Activated naive CD8-positive, alpha-beta T cell treated with anti-CD3 and anti-CD28 coated beads, Interleukin-2, amount 50 U/mL, for 24 hours (primary cell): ENCODE measurements around the gene KLF11.

ENCODE experiments used
- ATAC-seq: fragments of 150-1000 bp; cut with Tn5 transposase; one replicate; pipeline ENCODE4 v1.10.0; 2021
- DNase-seq: peaks from one replicate; pipeline ENCODE4 v3.0.0; 2021
- H3K27ac Mint-ChIP-seq: one replicate; pipeline ENCODE4 v1.8.0; 2021; ENCODE audit warnings: mild to moderate bottlenecking, mixed read lengths
- H3K27me3 Mint-ChIP-seq: one replicate; pipeline ENCODE4 v1.8.0; 2021; ENCODE audit warnings: mixed read lengths
- H3K36me3 Mint-ChIP-seq: one replicate; pipeline ENCODE4 v1.8.0; 2021; ENCODE audit warnings: low read depth, mixed read lengths
- H3K4me1 Mint-ChIP-seq: one replicate; pipeline ENCODE4 v1.8.0; 2021; ENCODE audit warnings: mixed read lengths
- H3K4me3 Mint-ChIP-seq: one replicate; pipeline ENCODE4 v1.8.0; 2021; ENCODE audit warnings: mild to moderate bottlenecking, moderate library complexity, mixed read lengths
- H3K9me3 Mint-ChIP-seq: one replicate; pipeline ENCODE4 v1.8.0; 2021; ENCODE audit warnings: mixed read lengths

The KLF11 gene

DNA sequence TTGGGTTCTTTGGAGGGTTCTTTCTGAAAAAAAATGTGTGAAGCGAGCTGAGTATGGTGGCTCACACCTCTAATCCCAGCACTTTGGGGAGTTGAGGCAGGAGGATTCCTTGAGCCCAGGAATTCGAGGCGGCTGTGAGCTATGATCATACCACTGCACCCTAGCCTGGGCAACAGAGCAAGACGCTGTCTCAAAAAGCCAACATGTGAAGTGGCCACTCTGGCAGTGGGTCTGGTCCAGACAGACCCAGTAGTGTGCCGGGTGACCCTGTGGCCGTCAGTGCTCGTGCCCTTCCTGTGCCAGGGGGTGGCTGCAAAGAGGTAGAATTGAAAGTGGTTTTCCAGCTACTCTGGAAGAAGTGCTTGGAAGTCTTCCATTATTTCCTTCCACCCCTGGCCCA is 11.6 kb downstream of the KLF11 start:
- H3K4me3 Mint-ChIP-seq = no peak overlapping the region
- no peak overlapping the region for H3K27ac Mint-ChIP-seq
- H3K4me1 Mint-ChIP-seq = peaks cover 6% of the 10 kb centered on the region
- H3K36me3 Mint-ChIP-seq = peaks cover 4% of the 10 kb centered on the region
- no peaks in the 10 kb centered on the region for H3K9me3 Mint-ChIP-seq
- ATAC-seq (no peak), DNase-seq (no peak)
- H3K27me3 Mint-ChIP-seq = peaks cover 4% of the 10 kb centered on the region

DNA sequence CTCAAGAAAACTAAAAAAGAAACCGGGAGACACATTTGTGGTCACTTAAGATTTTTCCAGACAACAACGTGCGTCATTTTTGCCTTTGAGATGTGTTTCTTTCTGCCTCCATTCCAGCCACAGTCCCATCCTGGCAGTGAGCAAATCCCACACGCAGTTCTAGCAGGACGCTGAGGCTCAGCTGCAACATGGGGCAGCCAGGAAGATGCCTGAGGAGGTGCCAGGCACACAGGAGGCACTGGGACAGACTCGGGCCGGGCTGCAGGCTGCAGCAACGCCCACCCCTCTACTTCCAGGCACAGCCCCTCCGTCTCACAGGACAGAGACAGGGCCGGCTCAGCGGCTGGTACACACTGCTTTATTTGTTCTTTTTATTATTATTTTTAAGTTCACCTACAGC is 13.1 kb downstream of the KLF11 start:
- Mint-ChIP-seq H3K9me3 (no peaks in the 10 kb centered on the region), H3K27ac (no peak overlapping the region), H3K4me3 (no peak overlapping the region), H3K27me3 (peaks cover 4% of the 10 kb centered on the region), H3K4me1 (peaks cover 6% of the 10 kb centered on the region), H3K36me3 (peaks cover 4% of the 10 kb centered on the region)
- DNase-seq (no peak), ATAC-seq (no peak)

DNA sequence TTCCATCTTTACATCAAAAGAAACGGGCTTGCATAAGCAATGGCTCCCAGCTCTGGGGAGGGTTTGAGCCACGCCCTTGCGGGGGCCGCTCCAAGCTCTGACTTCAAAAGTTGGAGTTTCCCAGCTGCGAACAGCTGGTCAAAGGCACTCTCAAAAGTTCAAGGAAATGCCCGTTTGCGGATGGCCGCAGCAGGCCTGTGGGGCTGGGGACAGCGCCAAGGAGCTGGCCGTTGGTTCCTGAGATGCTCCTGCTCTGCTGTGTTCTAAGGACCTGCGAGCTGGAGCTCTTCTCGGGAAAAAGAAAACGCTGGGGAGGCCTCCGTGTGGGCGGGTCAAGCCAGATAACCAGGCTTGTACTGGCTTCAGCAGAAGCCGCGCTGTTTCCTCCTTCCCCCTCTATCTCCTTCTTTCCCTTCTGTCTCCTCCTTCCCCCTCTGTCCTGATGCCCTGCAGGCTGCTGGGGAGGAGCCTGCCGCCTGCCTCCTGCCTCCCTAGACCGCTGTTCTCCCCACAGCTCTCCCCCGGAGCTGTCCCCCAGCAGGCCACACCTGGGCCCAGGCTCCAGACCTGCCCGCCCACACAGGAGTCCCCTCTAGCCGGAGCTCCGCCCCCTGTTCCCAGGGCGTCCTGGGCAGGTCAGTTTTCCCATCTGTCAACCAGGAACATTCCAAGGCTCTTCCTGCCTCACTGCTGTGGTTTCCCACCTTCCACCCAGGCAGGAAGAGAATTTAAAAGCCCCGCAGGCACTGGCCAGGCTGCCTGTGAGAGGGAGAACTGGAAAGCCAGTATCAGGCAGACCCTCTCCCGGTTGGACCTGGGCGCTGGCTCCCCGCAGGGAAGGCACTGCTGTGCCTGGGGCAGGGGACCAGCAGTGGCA is 14.1 kb downstream of the KLF11 start:
- peaks cover 1% of the 10 kb centered on the region for H3K36me3 Mint-ChIP-seq
- no peak for DNase-seq

DNA sequence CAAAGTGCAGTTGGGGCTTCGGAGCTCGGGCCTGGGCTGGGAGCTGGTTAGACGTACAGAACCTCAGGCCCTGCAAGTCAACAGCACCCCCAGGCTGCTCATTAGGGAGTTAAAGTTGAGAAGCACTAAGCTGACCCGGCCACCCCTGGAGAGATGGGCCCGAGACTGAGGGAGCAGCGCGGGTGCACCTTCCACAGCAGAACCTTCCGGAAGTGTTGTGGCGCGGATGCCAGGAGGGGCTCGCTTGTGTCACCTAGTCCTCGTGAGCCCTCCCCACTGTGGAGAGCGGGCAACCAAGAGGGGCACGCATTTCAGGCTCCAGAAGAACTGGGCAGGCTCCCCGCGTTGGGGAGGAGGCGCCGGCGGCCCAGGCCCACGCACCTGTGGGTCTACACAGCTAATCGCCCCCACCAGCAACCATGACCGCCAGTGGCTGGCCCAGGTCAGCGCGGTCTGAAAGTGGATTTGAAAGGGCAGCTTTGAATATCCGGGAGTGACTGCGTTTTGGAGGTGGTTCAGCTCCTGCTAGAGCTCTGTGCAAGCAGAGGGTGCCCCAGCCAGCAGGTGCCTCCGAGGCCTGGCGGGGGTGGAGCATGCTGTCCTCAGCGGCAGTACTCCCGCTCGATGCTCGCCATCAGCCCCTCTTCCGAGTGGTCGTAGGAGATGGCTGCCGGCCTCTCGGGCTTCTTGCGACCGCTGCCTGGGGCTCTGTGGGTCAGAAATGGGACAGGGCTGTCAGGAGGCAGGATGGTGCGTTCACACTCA is 15.1 kb downstream of the KLF11 start:
- H3K27ac Mint-ChIP-seq = no peak overlapping the region

More for the DNA sequence above, 14.1 kb downstream of the KLF11 start:
- H3K27ac Mint-ChIP-seq = no peak overlapping the region
- no peaks in the 10 kb centered on the region for H3K9me3 Mint-ChIP-seq
- peaks cover 4% of the 10 kb centered on the region for H3K27me3 Mint-ChIP-seq
- H3K4me1 Mint-ChIP-seq = peaks cover 6% of the 10 kb centered on the region
- peak; percentile 49 for ATAC-seq
- no peak overlapping the region for H3K4me3 Mint-ChIP-seq

DNA sequence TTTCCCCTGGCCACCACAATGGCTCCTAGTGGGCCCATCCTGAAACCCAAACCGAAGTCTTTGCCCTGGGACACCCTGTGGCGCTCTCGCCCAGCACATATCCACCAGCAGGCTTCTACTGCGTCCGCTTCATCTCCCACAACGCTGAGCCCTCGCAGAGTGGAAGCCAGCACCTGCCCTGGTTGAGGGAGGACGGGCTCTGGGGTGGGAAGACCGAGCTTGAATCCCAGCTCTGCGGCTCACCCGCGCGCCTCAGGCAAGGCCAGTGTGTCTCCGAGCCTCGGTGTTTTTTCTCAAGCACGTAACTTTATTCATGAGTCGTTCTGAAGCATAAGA is 15.6 kb downstream of the KLF11 start:
- H3K36me3 Mint-ChIP-seq = no peaks in the 10 kb centered on the region
- no peak overlapping the region for H3K4me3 Mint-ChIP-seq
- H3K27me3 Mint-ChIP-seq = peaks cover 4% of the 10 kb centered on the region
- no peak for DNase-seq
- peaks cover 6% of the 10 kb centered on the region for H3K4me1 Mint-ChIP-seq
- H3K27ac Mint-ChIP-seq = no peak overlapping the region
- ATAC-seq = no peak
- H3K9me3 Mint-ChIP-seq = no peaks in the 10 kb centered on the region

More for the DNA sequence above, 15.1 kb downstream of the KLF11 start:
- Mint-ChIP-seq H3K36me3 (no peaks in the 10 kb centered on the region), H3K9me3 (no peaks in the 10 kb centered on the region), H3K4me3 (no peak overlapping the region), H3K27me3 (peaks cover 4% of the 10 kb centered on the region), H3K4me1 (peaks cover 6% of the 10 kb centered on the region)
- ATAC-seq = no peak
- no peak for DNase-seq

DNA sequence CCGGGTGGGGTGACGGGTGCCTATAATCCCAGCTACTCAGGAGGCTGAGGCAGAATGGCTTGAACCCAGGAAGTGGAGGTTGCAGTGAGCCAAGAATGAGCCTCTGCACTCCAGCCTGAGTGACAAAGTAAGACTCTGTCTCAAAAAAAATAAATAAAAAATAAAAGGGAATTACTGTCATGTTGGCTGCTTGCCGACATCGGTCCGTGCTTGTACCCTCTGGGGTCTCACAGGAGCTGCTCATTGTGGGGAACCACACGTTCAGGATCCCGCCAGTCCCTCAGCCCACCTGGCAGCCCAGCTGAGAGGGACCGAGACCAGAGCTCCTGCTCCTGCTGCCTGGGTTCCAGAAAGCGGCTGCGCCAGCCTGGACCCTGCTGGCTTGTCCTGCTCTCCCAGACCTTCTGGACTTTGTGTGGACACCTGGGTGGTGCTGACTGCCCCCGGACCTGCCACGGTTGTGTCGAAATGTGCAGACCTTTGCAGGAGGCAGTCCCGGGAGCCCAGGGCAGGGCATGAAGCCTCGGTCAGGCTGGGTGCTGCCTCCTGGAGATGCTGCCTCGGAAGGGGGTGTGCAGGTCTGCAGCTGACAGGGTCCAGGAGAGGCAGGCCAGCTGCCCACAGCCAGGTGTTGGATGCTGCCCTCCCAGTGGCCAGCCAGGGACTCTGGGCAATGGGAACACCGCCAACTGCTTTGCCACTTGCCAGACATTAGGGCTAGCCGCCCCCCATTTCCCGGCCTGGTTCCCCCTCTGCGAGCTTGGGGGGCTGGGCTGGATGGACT is 16.4 kb downstream of the KLF11 start:
- H3K4me3 Mint-ChIP-seq = no peak overlapping the region
- no peaks in the 10 kb centered on the region for H3K9me3 Mint-ChIP-seq
- H3K36me3 Mint-ChIP-seq = no peaks in the 10 kb centered on the region
- H3K27me3 Mint-ChIP-seq = peaks cover 4% of the 10 kb centered on the region
- H3K4me1 Mint-ChIP-seq = peaks cover 6% of the 10 kb centered on the region
- no peak for ATAC-seq
- no peak for DNase-seq
- H3K27ac Mint-ChIP-seq = no peak overlapping the region

DNA sequence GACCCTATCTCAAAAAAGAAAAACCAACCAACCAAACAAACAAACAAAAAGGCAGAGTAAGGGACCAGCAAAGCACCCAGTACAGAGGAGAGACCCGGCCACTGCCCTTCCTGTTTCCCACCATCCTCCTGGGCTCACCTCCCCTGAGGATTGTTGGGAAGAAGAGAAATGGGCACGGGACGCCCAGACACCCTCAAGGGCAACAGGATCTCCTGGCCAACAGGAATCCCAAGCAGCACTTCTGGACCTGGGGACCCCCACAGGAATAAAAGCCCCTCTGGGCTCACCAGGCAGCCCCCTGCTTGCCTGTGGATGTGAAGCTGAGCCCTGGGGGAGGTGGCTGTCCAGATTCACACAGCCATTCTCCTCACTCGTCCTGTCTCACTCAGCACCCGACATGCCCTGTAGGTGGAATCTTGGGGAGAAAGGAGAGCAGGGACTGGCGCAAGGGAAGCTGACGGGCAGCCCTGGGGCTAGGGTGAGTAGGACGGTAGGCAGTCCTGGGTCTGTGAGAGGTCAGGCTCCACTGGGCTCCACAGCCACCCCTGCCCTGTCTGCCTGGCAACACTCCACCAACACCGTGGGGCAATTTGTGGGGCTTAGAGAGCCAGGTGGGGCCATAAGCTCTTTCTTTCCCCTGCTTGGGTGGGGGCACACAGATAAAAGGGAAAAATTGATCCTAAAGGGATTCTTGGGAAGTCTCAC is 18.0 kb downstream of the KLF11 start:
- DNase-seq = no peak
- H3K4me1 Mint-ChIP-seq = peaks cover 6% of the 10 kb centered on the region
- no peaks in the 10 kb centered on the region for H3K9me3 Mint-ChIP-seq
- ATAC-seq = no peak
- H3K27me3 Mint-ChIP-seq = peaks cover 1% of the 10 kb centered on the region
- no peak overlapping the region for H3K27ac Mint-ChIP-seq
- H3K36me3 Mint-ChIP-seq = no peaks in the 10 kb centered on the region
- H3K4me3 Mint-ChIP-seq = no peak overlapping the region

DNA sequence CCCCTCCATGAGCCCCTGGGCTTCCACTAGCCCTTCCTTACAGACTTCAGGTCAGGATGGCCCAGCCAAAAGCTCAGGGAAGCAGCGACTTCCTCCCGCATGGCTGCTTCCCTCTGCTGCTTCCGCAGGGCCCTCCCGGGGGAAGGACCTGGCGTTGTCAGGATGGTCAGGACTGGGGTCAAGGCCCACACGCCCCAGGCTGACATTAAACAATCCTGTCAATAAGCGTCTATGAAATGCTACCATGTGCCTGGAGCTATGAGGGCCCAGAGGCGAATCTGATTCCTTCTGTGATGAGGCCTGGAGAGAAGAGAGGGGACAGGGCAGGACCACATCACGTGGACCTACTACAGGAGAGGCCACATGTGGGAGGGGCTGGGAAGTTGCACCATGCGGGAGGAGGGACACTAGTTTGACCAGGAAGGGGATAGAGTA is 19.6 kb downstream of the KLF11 start:
- H3K9me3 Mint-ChIP-seq = peaks cover 5% of the 10 kb centered on the region
- DNase-seq (no peak), ATAC-seq (no peak)
- H3K36me3 Mint-ChIP-seq = no peaks in the 10 kb centered on the region
- H3K27me3 Mint-ChIP-seq = no peaks in the 10 kb centered on the region
- H3K4me3 Mint-ChIP-seq = no peak overlapping the region
- H3K27ac Mint-ChIP-seq = no peak overlapping the region
- H3K4me1 Mint-ChIP-seq = no peaks in the 10 kb centered on the region

DNA sequence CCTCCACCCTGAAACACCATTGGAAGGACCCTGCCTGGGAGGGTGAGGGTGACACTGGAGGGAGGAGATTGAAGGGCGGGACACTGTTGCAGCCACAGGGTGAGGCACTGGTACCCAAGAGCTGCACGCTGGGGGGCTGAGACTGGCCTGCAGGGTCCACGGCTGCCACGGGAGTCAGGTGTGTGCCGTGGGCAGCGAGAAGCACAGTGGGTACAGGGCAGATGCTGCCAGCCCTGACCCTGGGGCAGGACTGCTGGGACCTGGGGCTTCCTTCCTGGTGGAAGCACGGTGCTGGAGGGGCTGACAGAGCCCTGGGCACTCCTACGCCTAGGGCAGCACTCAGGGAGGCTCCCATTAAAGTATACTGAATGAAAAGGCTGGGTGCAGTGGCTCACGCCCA is 20.2 kb downstream of the KLF11 start:
- DNase-seq = no peak
- no peaks in the 10 kb centered on the region for H3K4me1 Mint-ChIP-seq
- H3K9me3 Mint-ChIP-seq = peaks cover 7% of the 10 kb centered on the region
- no peak overlapping the region for H3K4me3 Mint-ChIP-seq
- no peaks in the 10 kb centered on the region for H3K27me3 Mint-ChIP-seq
- no peak for ATAC-seq
- H3K36me3 Mint-ChIP-seq = no peaks in the 10 kb centered on the region
- no peak overlapping the region for H3K27ac Mint-ChIP-seq

DNA sequence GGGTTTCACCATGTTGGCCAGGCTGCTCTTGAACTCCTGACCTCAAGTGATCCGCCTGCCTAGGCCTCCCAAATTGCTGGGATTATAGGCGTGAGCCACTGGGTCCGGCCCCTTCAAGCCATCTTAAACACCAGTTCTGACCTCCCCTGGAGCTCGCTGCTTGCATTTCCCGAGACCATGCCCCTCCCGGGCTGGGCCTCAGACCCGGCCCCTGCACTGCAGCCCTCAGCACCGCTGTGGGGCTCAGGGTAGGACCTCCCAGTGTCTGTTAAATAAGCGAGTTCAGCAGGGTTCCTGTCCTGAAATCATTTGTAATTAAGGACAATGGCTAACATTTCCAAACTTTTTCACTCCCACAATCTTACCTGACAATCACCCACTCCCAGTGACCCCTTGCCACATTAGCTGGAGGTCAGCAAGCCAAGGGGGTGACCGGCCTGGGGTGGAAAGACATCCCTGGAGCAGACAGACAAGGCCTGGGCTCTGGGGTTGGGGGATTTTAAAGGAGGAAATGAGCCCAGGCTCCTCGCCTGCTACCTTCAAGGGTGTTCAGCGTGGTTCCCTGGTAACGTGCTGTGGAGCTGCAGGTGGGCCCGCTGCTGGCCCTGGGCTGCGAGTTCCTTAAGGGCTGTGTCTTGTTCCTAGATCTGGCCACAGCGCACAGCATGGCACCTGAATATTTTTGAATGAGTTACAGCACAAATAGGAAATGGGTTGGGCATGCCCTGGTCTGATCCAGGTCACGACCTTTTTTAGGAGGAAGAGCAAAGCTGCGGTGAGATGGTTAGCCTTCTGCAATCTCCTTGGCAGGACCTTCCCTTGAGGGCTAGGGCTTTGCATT is 21.8 kb downstream of the KLF11 start:
- Mint-ChIP-seq H3K9me3 (peaks cover 7% of the 10 kb centered on the region), H3K27me3 (no peaks in the 10 kb centered on the region), H3K27ac (no peak overlapping the region), H3K4me1 (no peaks in the 10 kb centered on the region), H3K36me3 (no peaks in the 10 kb centered on the region), H3K4me3 (no peak overlapping the region)
- ATAC-seq (no peak), DNase-seq (no peak)

DNA sequence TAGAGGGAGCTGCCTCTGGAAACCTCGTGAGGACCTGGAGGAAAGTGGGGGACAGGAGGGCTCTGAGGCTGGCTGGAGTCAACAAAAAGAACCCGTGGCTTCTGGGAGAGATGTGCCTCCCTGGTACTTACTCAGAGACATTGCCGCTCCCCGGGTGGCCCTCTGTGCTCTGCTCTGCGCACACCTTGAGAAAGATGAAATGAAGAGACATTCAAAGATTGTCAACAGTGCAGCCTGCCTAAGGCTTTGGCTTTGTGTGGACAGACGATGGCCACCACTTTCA is 22.4 kb downstream of the KLF11 start:
- Mint-ChIP-seq H3K27me3 (no peaks in the 10 kb centered on the region), H3K4me1 (no peaks in the 10 kb centered on the region), H3K4me3 (no peak overlapping the region), H3K36me3 (no peaks in the 10 kb centered on the region), H3K9me3 (peaks cover 7% of the 10 kb centered on the region), H3K27ac (no peak overlapping the region)
- DNase-seq = no peak
- no peak for ATAC-seq

DNA sequence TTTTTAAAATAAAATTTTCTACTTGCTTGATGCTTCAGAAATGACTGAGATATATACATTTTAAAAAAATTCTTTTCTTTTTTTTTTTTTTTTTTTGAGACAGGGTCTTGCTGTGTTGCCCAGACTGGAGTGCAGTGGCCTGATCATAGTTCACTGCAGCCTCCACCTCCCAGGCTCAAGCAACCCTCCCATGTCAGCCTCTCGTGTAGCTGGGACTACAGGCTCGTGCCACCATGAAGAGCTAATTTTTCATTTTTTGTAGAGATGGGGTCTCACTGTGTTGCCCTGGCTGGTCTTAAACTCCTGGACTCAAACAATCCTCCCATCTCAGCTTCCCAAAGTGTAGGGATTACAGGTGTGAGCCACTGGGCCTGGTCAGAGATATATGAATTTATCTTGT is 24.0 kb downstream of the KLF11 start:
- peaks cover 7% of the 10 kb centered on the region for H3K9me3 Mint-ChIP-seq
- H3K36me3 Mint-ChIP-seq = no peaks in the 10 kb centered on the region
- no peaks in the 10 kb centered on the region for H3K4me1 Mint-ChIP-seq
- ATAC-seq (no peak), DNase-seq (no peak)
- no peak overlapping the region for H3K4me3 Mint-ChIP-seq
- no peak overlapping the region for H3K27ac Mint-ChIP-seq
- peaks cover 4% of the 10 kb centered on the region for H3K27me3 Mint-ChIP-seq

DNA sequence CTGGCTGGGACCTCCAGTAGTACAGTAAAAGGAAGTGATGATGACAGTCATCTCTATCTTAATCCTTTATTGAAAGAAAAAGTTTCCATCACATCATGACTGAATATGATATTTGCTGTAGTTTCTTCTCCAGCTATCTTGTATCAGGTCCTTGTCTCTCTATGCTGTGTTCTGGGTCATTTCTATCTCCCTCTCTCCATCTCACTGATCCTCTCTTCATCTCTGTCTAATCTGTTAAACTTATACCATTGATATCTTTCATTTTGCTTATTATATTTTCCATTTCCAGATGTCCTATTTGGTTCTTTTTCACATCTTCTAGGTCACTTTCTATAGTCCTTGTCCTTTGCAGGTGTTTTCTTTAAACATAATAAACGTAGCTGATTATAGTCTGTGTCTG is 24.5 kb downstream of the KLF11 start:
- H3K9me3 Mint-ChIP-seq = peaks cover 7% of the 10 kb centered on the region
- H3K4me3 Mint-ChIP-seq = no peak overlapping the region
- DNase-seq (no peak), ATAC-seq (no peak)
- no peak overlapping the region for H3K27ac Mint-ChIP-seq
- peaks cover 9% of the 10 kb centered on the region for H3K27me3 Mint-ChIP-seq
- no peaks in the 10 kb centered on the region for H3K36me3 Mint-ChIP-seq
- H3K4me1 Mint-ChIP-seq = peaks cover 3% of the 10 kb centered on the region

DNA sequence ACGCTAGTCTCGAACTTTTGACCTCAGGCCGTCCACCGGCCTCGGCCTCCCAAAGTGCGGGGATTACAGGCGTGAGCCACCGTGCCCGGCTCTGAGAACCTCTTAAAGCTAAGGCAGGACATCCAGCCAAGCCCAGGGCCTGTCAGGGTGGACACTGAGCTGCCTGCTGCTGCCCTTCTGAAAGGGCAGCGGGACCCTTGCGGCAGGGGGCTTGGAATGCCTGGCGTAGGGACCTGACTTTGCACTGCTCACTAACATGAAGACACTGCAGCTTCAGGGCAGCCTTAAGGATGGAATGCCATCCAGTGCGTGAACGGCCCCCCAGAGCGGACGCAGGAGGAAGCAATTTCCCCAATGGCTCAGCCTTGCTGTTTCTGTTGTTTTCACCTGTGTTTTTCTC is 27.8 kb downstream of the KLF11 start:
- H3K9me3 Mint-ChIP-seq = peaks cover 7% of the 10 kb centered on the region
- no peak for DNase-seq
- H3K27me3 Mint-ChIP-seq = peaks cover 32% of the 10 kb centered on the region
- no peaks in the 10 kb centered on the region for H3K36me3 Mint-ChIP-seq
- H3K4me1 Mint-ChIP-seq = peaks cover 3% of the 10 kb centered on the region
- no peak overlapping the region for H3K4me3 Mint-ChIP-seq
- no peak for ATAC-seq
- no peak overlapping the region for H3K27ac Mint-ChIP-seq
